Mesenteric fat pad (tissue), 1 donor: ENCODE results near the gene PDPN. TPM values are rescaled to one million over a fixed set of nuclear protein-coding genes. Genes with fewer than 3 reads are reported as not detected.

ENCODE experiments used
- DNase-seq: peaks from one replicate; pipeline ENCODE4 v3.0.0-alpha.2; 2020; ENCODE audit warnings: low spot score
- long read RNA-seq: library from polyadenylated mRNA; unstranded; transcript quantifications from one replicate; pipeline ENCODE4 v2.0.0, GENCODE V29; 2020
- total RNA-seq: library from RNA; stranded (reverse); fragmentation: NEBNext Ultra II Directional; extraction: Animal tissue kit (Norgen Biotek cat#: 25700); gene quantifications from one replicate; pipeline ENCODE4 v1.2.1, GENCODE V29; 2021
- donor health status: DM: yes; HTN: yes; CAD: no.

The PDPN gene
- 66.3 TPM for total RNA-seq
- long read RNA-seq, transcript PDPN-202 (6 exons, 2,801 nt) = major isoform, 34 of 90 reads
- long read RNA-seq, transcript PDPN-201 (6 exons, 3,104 nt) = major isoform, 34 of 90 reads
- long read RNA-seq, partial matches to known transcripts = 1 of 90 reads
- long read RNA-seq, other reads (novel, unspliced or antisense) = 21 of 90 reads

- DNase-seq = peak; percentile 90
These were observed at the start of gene PDPN for GRCh38 chr1:13583595-13583965. TSS of gene PDPN (plus strand) at chr1:13583832. CDS start at chr1:13584034, 202 bp downstream.

GRCh38 chr1:13535227-13535626 lies 48.4 kb upstream of the PDPN start:
- no peak for DNase-seq

- DNase-seq = no peak
These were observed 47.1 kb upstream of the PDPN start for GRCh38 chr1:13536571-13536970.

- no peak for DNase-seq
These were observed 44.8 kb upstream of the PDPN start for GRCh38 chr1:13538832-13539231.

GRCh38 chr1:13539683-13540082 lies 43.9 kb upstream of the PDPN start:
- DNase-seq = no peak

- no peak for DNase-seq
These were observed 42.8 kb upstream of the PDPN start for GRCh38 chr1:13540866-13541265.

GRCh38 chr1:13541435-13542215 lies 42.0 kb upstream of the PDPN start:
- no peak for DNase-seq

- no peak for DNase-seq
These were observed 40.0 kb upstream of the PDPN start for GRCh38 chr1:13543451-13544220.

- DNase-seq = no peak
These were observed 39.4 kb upstream of the PDPN start for GRCh38 chr1:13544221-13544556.

- peak; percentile 67 for DNase-seq
These were observed 36.8 kb upstream of the PDPN start for GRCh38 chr1:13546791-13547190.

GRCh38 chr1:13548281-13548680 lies 35.4 kb upstream of the PDPN start:
- peak; percentile 57 for DNase-seq

GRCh38 chr1:13549021-13549420 lies 34.6 kb upstream of the PDPN start:
- DNase-seq = peak; percentile 14

GRCh38 chr1:13549521-13549920 lies 34.1 kb upstream of the PDPN start:
- peak; percentile 51 for DNase-seq

- DNase-seq = peak; percentile 6
These were observed 33.0 kb upstream of the PDPN start for GRCh38 chr1:13550663-13551062.

- DNase-seq = peak; percentile 60
These were observed 28.8 kb upstream of the PDPN start for GRCh38 chr1:13554798-13555197.

GRCh38 chr1:13556224-13556764 lies 27.3 kb upstream of the PDPN start:
- DNase-seq = no peak

GRCh38 chr1:13560541-13560940 lies 23.1 kb upstream of the PDPN start:
- peak; percentile 76 for DNase-seq

- peak; percentile 77 for DNase-seq
These were observed 20.7 kb upstream of the PDPN start for GRCh38 chr1:13562981-13563380.

- DNase-seq = peak; percentile 1
These were observed 19.6 kb upstream of the PDPN start for GRCh38 chr1:13564073-13564472.

- peak; percentile 4 for DNase-seq
These were observed 13.2 kb upstream of the PDPN start for GRCh38 chr1:13570435-13570834.

GRCh38 chr1:13570924-13571323 lies 12.7 kb upstream of the PDPN start:
- DNase-seq = no peak

- peak; percentile 57 for DNase-seq
These were observed 10.0 kb upstream of the PDPN start for GRCh38 chr1:13573586-13573985.
